Naive thymus-derived CD8-positive, alpha-beta T cell (primary cell): Measurements from ENCODE around the gene SUSD1. TPM values are rescaled to one million over a fixed set of nuclear protein-coding genes. Genes with fewer than 3 reads are reported as not detected.

ENCODE experiments used
- ATAC-seq, 2 donors: fragments of 150-1000 bp; cut with Tn5 transposase in 1 of 2; sonication (Bioruptor Pico), chemical (Tn5 transposase) in 1 of 2; 1 replicate in 1 of 2; 2 replicates in 1 of 2; pipeline ENCODE4 v1.10.0; 2021; ENCODE audit warnings: mild to moderate bottlenecking in 2 of 2, moderate library complexity in 2 of 2
- POLR2A ChIA-PET: fragments of 350-600 bp; sonication (Branson Sonifier 250); formaldehyde crosslinking; loops from one replicate; lab custom pipeline; 2021; ENCODE audit warnings: antibody characterized with exemption; lab: Charles Lee
- DNase-seq, 10 donors: peaks; one replicate each; pipeline versions ENCODE4 v3.0.0 to v3.0.0-alpha.2; 2020 to 2022
- H3K27ac Mint-ChIP-seq, 10 donors: one replicate each; pipeline ENCODE4 v1.8.0; 2020 to 2022; ENCODE audit warnings: mild to moderate bottlenecking in 10 of 10, mixed read lengths in 10 of 10, moderate library complexity in 4 of 10, inconsistent platforms in 1 of 10
- H3K27me3 Mint-ChIP-seq, 5 donors: one replicate each; pipeline ENCODE4 v1.8.0; 2021 to 2022; ENCODE audit warnings: mixed read lengths in 5 of 5
- H3K36me3 Mint-ChIP-seq, 3 donors: one replicate each; pipeline ENCODE4 v1.8.0; 2020 to 2022; ENCODE audit warnings: mixed read lengths in 3 of 3, mild to moderate bottlenecking in 2 of 3, inconsistent platforms in 1 of 3
- H3K4me1 Mint-ChIP-seq, 4 donors: one replicate each; pipeline ENCODE4 v1.8.0; 2021 to 2022; ENCODE audit warnings: mixed read lengths in 4 of 4
- H3K4me3 Mint-ChIP-seq, 10 donors: one replicate each; pipeline ENCODE4 v1.8.0; 2020 to 2022; ENCODE audit warnings: mild to moderate bottlenecking in 10 of 10, mixed read lengths in 10 of 10, moderate library complexity in 6 of 10, inconsistent platforms in 1 of 10
- H3K9me3 Mint-ChIP-seq, 9 donors: one replicate each; pipeline ENCODE4 v1.8.0; 2020 to 2022; ENCODE audit warnings: mixed read lengths in 9 of 9, mild to moderate bottlenecking in 3 of 9, inconsistent platforms in 1 of 9, moderate library complexity in 1 of 9
- polyA plus RNA-seq, 3 donors: library from polyadenylated mRNA; unstranded; fragments of 300-500 nt; fragmentation: Illumina TruSeq; gene quantifications; one replicate each; pipeline ENCODE4 v1.2.3, GENCODE V29; 2021
- total RNA-seq, 8 experiments: library from RNA in 2 of 8; stranded (reverse) in 2 of 8; gene quantifications; one replicate each; pipeline ENCODE4 v1.2.3 and lab custom pipeline; 2021 to 2026

The SUSD1 gene
- total and polyA plus RNA-seq, 5 experiments from 2014 or later = 2.5 to 12.4 (median 4.1) TPM

DNA sequence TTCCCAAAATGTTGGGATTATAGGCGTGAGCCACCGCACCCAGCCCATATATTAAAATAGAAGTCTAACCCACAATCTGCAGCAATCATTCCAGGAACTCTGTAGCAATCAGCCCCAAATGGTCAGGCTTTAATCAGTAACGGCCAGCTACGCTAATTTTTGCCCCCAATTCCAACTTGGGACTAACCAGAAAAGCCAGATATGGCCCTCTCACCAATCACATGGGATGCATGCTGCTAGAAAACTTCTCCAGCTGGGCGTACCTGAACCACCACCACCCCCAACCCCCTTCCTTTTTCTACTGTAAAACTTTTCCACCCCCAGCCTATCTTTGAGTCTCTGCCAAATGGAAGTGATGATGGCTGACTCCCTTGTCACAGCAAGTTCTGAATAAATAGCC is 4.1 kb downstream of the SUSD1 start:
- Mint-ChIP-seq H3K27ac (no peak overlapping the region), H3K36me3 (peaks cover 0 to 4% (median 0%) of the 10 kb centered on the region in 3 donors), H3K27me3 (no peaks in the 10 kb centered on the region), H3K9me3 (no peaks in the 10 kb centered on the region), H3K4me1 (peaks cover 37 to 89% (median 75%) of the 10 kb centered on the region in 4 donors), H3K4me3 (no peak overlapping the region)
- DNase-seq = no peak
- ATAC-seq = no peak
- POLR2A ChIA-PET = no interaction called here

DNA sequence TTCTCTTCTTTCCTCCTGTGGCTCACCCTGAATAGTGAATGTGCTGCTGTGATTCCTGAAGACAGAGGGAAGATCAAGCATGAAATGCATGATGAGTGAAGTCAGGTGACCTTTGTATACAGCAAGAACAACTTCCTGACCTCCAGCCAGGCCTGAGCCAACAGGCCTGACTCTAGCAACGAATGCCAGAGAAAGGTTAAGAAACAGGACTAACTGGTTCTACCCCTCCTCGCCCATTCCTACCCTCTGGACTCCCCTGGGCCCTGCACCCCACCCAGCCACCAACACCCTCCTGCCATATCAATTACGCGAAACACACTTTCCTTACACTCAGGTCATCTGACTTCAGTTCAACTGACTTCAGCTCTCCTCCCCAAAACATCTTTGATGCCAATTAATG is 4.9 kb downstream of the SUSD1 start:
- no peak for DNase-seq
- peak overlapping the region in 1 of 10 donors; percentile 6 for H3K4me3 Mint-ChIP-seq
- H3K36me3 Mint-ChIP-seq = peaks cover 0 to 4% (median 0%) of the 10 kb centered on the region in 3 donors
- H3K27me3 Mint-ChIP-seq = no peaks in the 10 kb centered on the region
- peaks cover 34 to 86% (median 73%) of the 10 kb centered on the region in 4 donors for H3K4me1 Mint-ChIP-seq
- ATAC-seq = no peak
- no peaks in the 10 kb centered on the region for H3K9me3 Mint-ChIP-seq
- POLR2A ChIA-PET = interaction anchor here (0.6 kb wide), 2 partner anchors 137 to 208 kb away, joined by 3 read pairs; no protein-coding TSS in a partner anchor
- H3K27ac Mint-ChIP-seq = peak overlapping the region in 1 of 10 donors; percentile 75

DNA sequence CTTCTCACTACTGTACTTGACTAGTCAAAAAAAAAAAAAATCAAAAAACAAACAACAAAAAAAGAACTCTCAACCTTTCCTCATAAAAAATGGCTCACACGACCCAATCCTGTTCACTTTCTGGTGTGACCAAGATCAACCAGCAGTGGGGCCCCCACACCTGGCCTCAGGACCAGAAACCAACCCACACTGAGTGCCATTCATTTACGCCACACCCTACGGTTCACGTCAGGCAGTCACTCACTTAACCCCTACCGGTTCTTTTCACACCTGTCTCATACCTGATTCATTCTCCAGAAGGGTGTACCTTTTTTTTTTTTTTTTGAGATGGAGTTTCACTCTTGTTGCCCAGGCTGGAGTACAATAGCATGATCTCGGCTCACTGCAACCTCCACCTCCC is 5.7 kb downstream of the SUSD1 start:
- H3K9me3 Mint-ChIP-seq = no peaks in the 10 kb centered on the region
- POLR2A ChIA-PET = no interaction called here
- H3K4me1 Mint-ChIP-seq = peaks cover 32 to 84% (median 69%) of the 10 kb centered on the region in 4 donors
- no peak overlapping the region for H3K4me3 Mint-ChIP-seq
- no peaks in the 10 kb centered on the region for H3K27me3 Mint-ChIP-seq
- peak overlapping the region in 1 of 10 donors; percentile 16 for H3K27ac Mint-ChIP-seq
- DNase-seq (no peak), ATAC-seq (no peak)
- H3K36me3 Mint-ChIP-seq = peaks cover 0 to 4% (median 0%) of the 10 kb centered on the region in 3 donors

DNA sequence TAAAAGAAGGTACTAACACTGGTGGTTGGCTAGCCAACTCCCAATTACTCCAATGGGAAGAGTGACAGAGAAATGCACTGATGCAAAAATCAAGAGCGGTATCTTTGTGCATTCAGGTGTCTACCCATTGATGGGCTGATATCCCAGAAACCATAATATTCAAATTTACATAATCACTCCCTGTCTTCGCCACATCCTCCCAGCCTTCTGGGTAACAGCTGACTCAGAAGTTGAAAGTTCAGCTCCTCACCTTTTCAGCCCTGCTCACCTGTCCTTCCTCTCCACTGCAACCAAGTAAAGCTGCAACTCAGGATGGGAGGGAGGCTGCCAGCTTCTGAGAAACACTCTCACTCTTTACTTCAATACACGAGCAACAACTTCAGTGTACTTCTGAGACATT is 6.9 kb downstream of the SUSD1 start:
- no peak for DNase-seq

DNA sequence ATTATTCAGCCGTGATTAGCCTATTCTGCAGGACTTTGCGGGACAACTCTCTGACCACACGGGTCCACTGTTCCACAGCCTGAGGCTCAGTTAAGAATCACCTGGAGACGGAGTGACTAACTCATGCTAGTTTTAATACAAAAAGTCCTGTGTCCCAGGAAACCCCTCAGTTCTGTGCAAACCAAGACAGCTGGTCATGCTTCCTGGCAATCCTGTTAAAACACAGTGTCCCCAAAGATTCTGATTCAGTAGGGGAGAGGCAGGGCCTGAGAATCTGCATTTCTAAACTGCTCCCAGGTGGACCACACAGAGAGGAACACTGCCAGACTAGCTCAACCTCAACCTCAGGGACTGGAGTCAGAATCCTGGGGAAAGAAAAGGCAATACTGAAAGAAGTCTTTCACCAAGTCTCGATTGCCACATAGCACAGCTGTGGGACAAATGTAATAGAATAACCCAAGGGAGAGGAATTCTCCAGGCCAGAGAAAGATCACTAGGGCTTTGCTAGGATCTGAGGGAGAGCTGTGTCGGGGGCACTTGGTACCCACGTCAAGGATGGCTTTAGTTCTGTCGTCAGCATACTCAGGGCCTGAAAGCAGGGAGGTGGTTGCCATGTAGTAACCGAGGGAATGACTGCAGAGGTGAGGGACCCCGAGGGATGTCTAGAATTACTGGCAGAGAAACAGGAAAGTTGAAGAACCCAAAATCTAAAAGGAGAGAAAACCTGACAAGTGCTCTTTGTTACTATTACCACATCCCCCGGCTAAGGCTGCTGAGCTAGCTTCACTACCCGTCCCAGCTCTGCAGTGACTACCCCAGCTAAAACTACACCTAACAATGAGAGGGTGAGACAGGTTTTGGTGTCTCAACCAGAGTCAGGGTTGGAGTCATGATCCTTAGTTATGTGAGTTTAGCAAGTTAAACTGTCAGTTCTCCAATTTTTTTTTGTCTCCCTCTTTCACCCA is 8.6 kb downstream of the SUSD1 start:
- POLR2A ChIA-PET = no interaction called here
- ATAC-seq (no peak), DNase-seq (no peak)
- no peaks in the 10 kb centered on the region for H3K9me3 Mint-ChIP-seq
- peaks cover 0 to 4% (median 0%) of the 10 kb centered on the region in 3 donors for H3K36me3 Mint-ChIP-seq
- peak overlapping the region in 3 of 10 donors; percentile 24 to 81 (median 32) for H3K27ac Mint-ChIP-seq
- H3K4me3 Mint-ChIP-seq = no peak overlapping the region
- peaks cover 16 to 71% (median 42%) of the 10 kb centered on the region in 4 donors for H3K4me1 Mint-ChIP-seq
- no peaks in the 10 kb centered on the region for H3K27me3 Mint-ChIP-seq

More for the DNA sequence above, 6.9 kb downstream of the SUSD1 start:
- H3K4me1 Mint-ChIP-seq = peaks cover 25 to 75% (median 59%) of the 10 kb centered on the region in 4 donors
- H3K4me3 Mint-ChIP-seq = no peak overlapping the region
- peaks cover 0 to 4% (median 0%) of the 10 kb centered on the region in 3 donors for H3K36me3 Mint-ChIP-seq
- peak overlapping the region in 2 of 10 donors; percentile 32 to 39 for H3K27ac Mint-ChIP-seq
- H3K9me3 Mint-ChIP-seq = no peaks in the 10 kb centered on the region
- no peak for ATAC-seq
- POLR2A ChIA-PET = no interaction called here
- no peaks in the 10 kb centered on the region for H3K27me3 Mint-ChIP-seq

DNA sequence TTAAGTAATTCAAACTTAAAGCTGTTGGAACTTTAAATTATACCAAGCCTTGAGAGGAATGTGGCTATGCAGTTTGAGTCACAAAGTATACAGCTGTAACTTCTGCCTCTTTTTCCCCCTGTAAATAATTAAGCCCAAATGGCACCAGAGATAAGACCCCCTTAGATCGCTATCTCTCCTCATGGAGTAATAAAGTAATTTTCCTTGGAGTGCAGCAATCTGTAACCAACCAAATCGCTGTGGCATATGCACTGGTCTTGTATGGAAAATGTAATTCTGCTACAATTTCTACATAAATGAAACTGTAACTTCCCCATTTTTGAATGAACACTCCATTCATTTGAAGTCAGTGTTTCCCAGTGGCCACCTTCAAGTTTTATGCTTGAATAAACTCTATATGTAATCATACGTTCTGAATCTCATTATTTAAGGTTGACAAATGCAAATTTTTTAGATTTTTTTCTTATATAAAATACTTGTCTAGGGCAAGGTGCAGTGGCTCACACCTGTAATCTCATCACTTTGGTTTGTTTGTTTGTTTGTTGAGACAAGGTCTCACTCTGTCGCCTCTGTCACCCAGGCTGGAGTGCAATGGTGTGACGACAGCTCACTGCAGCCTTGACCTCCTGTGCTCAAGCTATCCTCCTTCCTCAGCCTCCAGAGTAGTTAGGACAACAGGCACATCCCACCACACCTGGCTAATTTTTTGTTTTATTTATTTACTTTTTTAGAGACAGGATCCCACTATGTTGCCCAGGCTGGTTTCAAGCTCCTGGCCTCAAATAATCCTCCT is 12.3 kb downstream of the SUSD1 start:
- Mint-ChIP-seq H3K4me3 (no peak overlapping the region), H3K27me3 (no peaks in the 10 kb centered on the region), H3K4me1 (peaks cover 3 to 50% (median 15%) of the 10 kb centered on the region in 4 donors), H3K9me3 (no peaks in the 10 kb centered on the region), H3K27ac (no peak overlapping the region), H3K36me3 (no peaks in the 10 kb centered on the region)
- DNase-seq (no peak), ATAC-seq (no peak)
- POLR2A ChIA-PET = interaction anchor here (1.0 kb wide), 1 partner anchor 10 kb away, joined by 3 read pairs; no protein-coding TSS in a partner anchor

DNA sequence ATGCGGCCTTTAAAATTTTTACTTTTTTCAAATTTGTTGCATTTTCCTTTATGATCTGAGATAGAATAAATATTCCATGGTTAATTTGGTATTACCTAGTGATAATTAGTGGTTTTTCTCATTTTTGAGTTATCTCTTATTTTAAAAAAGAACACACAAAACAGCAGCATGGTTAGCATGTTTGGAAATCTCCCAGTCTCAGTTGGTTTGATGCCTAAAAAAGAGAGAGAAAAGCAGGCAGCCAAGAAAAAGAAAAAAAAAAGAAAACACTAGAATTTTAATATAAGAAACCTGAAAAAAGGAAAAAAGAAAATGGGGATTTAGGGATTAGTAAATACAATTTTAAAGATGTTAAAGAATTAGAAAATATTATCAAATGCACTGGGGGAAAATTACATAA is 15.3 kb downstream of the SUSD1 start:
- no peak for DNase-seq
- peaks cover 0 to 10% (median 8%) of the 10 kb centered on the region in 3 donors for H3K36me3 Mint-ChIP-seq
- POLR2A ChIA-PET = no interaction called here
- no peak overlapping the region for H3K27ac Mint-ChIP-seq
- H3K27me3 Mint-ChIP-seq = no peaks in the 10 kb centered on the region
- no peak overlapping the region for H3K4me3 Mint-ChIP-seq
- peaks cover 0 to 28% (median 1%) of the 10 kb centered on the region in 4 donors for H3K4me1 Mint-ChIP-seq
- no peaks in the 10 kb centered on the region for H3K9me3 Mint-ChIP-seq
- no peak for ATAC-seq

DNA sequence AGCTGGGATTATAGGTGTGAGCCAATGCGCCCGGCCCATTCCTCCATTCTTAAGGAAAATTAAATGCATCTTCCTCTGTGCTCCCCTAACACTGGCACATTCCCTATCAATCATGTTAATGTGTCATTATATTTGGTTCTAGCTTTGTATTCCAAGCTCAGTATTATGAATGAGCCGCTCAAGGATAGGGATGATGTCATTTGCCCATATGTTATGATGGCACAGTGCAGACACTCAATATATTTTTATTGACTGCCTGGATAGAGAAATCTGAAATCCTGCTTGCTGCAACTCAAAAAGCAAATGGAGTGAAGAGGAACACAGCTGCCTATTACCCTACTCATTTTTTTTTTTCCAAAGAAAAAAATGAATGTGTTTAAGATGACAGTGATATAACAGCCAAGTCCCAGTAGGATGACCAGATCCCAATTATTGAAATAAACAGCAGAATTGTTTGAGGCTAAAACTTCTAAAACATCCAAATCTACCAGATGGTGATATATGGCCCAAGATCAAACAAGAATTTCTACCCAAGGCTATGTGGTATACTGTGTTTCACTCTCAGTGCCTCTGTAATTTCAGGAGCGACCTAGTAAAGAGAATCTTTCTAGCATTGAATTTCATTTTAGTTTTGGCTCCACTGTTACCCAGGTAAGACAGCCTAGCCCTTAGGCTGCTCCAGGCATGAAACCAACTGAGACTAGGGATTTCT is 16.3 kb downstream of the SUSD1 start:
- no peak overlapping the region for H3K4me3 Mint-ChIP-seq
- no peak overlapping the region for H3K27ac Mint-ChIP-seq
- H3K27me3 Mint-ChIP-seq = no peaks in the 10 kb centered on the region
- ATAC-seq = no peak
- H3K9me3 Mint-ChIP-seq = no peaks in the 10 kb centered on the region
- POLR2A ChIA-PET = no interaction called here
- H3K4me1 Mint-ChIP-seq = peaks cover 0 to 25% (median 1%) of the 10 kb centered on the region in 4 donors
- no peak for DNase-seq
- peaks cover 0 to 15% (median 14%) of the 10 kb centered on the region in 3 donors for H3K36me3 Mint-ChIP-seq

DNA sequence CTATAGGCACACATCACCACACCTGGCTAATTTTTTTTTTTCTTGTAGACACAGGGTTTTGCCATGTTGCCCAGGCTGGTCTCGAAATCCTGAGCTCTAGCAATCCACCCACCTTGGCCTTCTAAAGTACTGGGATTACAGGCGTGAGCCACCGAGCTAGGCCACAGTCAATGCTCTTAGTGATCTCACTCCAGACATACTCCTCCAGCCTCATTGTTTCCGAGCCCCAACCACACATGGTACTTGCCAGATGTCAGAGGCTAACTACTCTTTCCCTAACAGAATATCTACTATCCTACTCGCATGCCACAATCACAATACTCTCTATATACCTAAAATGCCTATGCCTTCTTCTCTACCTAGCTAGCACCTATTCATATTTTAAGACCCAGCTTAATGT is 17.1 kb downstream of the SUSD1 start:
- POLR2A ChIA-PET = no interaction called here
- no peaks in the 10 kb centered on the region for H3K27me3 Mint-ChIP-seq

DNA sequence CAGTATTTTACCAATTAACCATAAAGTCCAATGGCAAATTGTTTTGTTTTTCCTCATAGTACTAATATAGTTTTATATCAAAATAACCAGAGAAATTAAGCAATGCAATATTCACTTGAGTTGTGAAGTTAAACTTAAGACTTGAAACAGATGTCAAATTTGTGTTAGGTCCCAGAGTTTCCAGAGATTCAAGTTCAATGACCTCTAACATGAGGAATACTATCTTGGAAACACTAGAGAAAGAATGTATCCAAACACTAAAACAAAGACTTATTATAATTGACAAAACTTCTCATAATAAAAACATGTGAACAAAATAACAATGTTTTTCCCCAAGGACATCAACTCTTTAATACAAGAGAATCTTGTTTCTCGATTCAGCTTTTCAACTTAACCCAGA is 18.0 kb downstream of the SUSD1 start:
- Mint-ChIP-seq H3K36me3 (peaks cover 0 to 15% (median 15%) of the 10 kb centered on the region in 3 donors), H3K4me3 (no peak overlapping the region), H3K27ac (no peak overlapping the region), H3K9me3 (no peaks in the 10 kb centered on the region), H3K4me1 (peaks cover 0 to 14% (median 1%) of the 10 kb centered on the region in 4 donors), H3K27me3 (no peaks in the 10 kb centered on the region)
- DNase-seq = no peak
- POLR2A ChIA-PET = no interaction called here
- ATAC-seq = no peak

More for the DNA sequence above, 17.1 kb downstream of the SUSD1 start:
- no peak overlapping the region for H3K4me3 Mint-ChIP-seq
- ATAC-seq (no peak), DNase-seq (no peak)
- peaks cover 0 to 23% (median 1%) of the 10 kb centered on the region in 4 donors for H3K4me1 Mint-ChIP-seq
- no peaks in the 10 kb centered on the region for H3K9me3 Mint-ChIP-seq
- no peak overlapping the region for H3K27ac Mint-ChIP-seq
- peaks cover 0 to 15% (median 15%) of the 10 kb centered on the region in 3 donors for H3K36me3 Mint-ChIP-seq

DNA sequence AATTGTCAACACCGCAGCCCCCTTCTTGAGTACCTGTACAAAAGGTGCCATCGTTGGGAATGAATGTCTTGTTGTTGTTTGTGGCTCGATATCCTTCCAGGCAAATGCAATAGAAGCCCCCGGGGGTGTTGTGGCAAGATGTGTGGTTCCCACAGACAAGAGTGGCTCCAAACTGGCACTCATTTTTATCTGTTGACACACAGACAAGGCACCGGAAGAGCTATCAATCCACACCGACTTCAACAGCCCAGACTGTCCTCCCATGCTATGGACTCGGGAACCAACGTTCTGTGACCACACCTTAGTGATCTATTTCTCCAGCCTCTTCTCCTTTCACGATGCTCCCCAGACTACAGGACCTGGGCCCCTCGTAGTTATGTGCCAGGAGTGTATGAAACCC is 25.9 kb downstream of the SUSD1 start:
- no peak for DNase-seq
- Mint-ChIP-seq H3K27ac (peak overlapping the region in 1 of 10 donors; percentile 21), H3K4me3 (no peak overlapping the region), H3K27me3 (no peaks in the 10 kb centered on the region), H3K9me3 (no peaks in the 10 kb centered on the region), H3K4me1 (no peaks in the 10 kb centered on the region), H3K36me3 (peaks cover 0 to 9% (median 8%) of the 10 kb centered on the region in 3 donors)
- no peak for ATAC-seq
- POLR2A ChIA-PET = no interaction called here

DNA sequence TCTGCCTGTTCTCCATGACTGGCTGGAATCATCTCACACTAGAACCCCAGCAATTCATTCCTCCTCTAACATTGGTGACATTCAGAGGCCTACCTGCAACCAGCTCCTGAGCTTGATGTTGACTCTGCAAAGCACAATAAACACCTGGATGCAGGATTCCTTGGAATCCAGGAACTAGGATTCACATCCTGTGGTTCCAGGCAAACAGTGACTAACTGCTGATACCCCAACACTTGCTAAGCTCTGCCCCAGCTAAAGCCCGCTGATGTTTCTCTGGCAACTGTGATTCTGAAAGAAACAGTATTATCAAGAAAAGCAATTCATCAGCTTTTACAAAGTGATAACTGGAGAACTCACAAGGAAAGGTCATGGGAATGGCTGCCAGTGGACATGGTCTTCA is 29.2 kb downstream of the SUSD1 start:
- peaks cover 0 to 2% (median 0%) of the 10 kb centered on the region in 4 donors for H3K4me1 Mint-ChIP-seq
- no peak overlapping the region for H3K27ac Mint-ChIP-seq
- no peak for ATAC-seq
- H3K4me3 Mint-ChIP-seq = no peak overlapping the region
- no peak for DNase-seq
- POLR2A ChIA-PET = no interaction called here
- H3K36me3 Mint-ChIP-seq = peaks cover 4 to 16% (median 9%) of the 10 kb centered on the region in 3 donors
- H3K27me3 Mint-ChIP-seq = no peaks in the 10 kb centered on the region
- no peaks in the 10 kb centered on the region for H3K9me3 Mint-ChIP-seq
